HG03432 (cell line): ENCODE results near the gene B4GALT5.
A peak's percentile ranks its signal among the peaks of the same experiment; 100 is the strongest.
"Not testable (repeated sequence)": the region's sequence is repeated elsewhere in the genome, so short reads cannot be mapped to it uniquely, and the experiment has no call there.

Experiments
- ATAC-seq: cut with Tn5 transposase; IDR thresholded peaks from one replicate; pipeline ENCODE4 v1.9.1; 2021; ENCODE audit warnings: mild to moderate bottlenecking, moderate library complexity; ENCODE audit not compliant: unreplicated experiment

The B4GALT5 gene

GRCh38 chr20:49682278-49682677 lies 31.4 kb downstream of the B4GALT5 start:
- no peak for ATAC-seq

- ATAC-seq = no peak
These were observed 31.8 kb downstream of the B4GALT5 start for GRCh38 chr20:49681850-49682216.

- no peak for ATAC-seq
These were observed 33.2 kb downstream of the B4GALT5 start for GRCh38 chr20:49680484-49680883.

GRCh38 chr20:49679634-49680033 lies 34.0 kb downstream of the B4GALT5 start:
- no peak for ATAC-seq

GRCh38 chr20:49677777-49678758 lies 35.6 kb downstream of the B4GALT5 start:
- ATAC-seq = no peak

- peak; percentile 69 for ATAC-seq
These were observed 36.9 kb downstream of the B4GALT5 start for GRCh38 chr20:49676581-49677291.

GRCh38 chr20:49675368-49676151 lies 38.1 kb downstream of the B4GALT5 start:
- ATAC-seq = peak; percentile 59

- no peak for ATAC-seq
These were observed 39.0 kb downstream of the B4GALT5 start for GRCh38 chr20:49674383-49675352.

GRCh38 chr20:49672096-49672664 lies 41.5 kb downstream of the B4GALT5 start:
- no peak for ATAC-seq

GRCh38 chr20:49671433-49671832 lies 42.2 kb downstream of the B4GALT5 start:
- no peak for ATAC-seq

GRCh38 chr20:49669601-49670189 lies 44.0 kb downstream of the B4GALT5 start:
- peak; percentile 65 for ATAC-seq

GRCh38 chr20:49668878-49669195 lies 44.8 kb downstream of the B4GALT5 start:
- not testable (repeated sequence) for ATAC-seq

- peak; percentile 81 for ATAC-seq
These were observed 45.3 kb downstream of the B4GALT5 start for GRCh38 chr20:49668181-49668877.

- ATAC-seq = no peak
These were observed 46.8 kb downstream of the B4GALT5 start for GRCh38 chr20:49666911-49667310.

- no peak for ATAC-seq
These were observed 47.9 kb downstream of the B4GALT5 start for GRCh38 chr20:49665796-49666195.

- ATAC-seq = no peak
These were observed 48.9 kb downstream of the B4GALT5 start for GRCh38 chr20:49664612-49665313.

- ATAC-seq = no peak
These were observed 50.6 kb downstream of the B4GALT5 start for GRCh38 chr20:49663112-49663511.
